Measurements from ENCODE around the gene RPRD2. TPM values are rescaled to one million over a fixed set of nuclear protein-coding genes. Genes with fewer than 3 reads are reported as not detected.
"Not testable (repeated sequence)": the region's sequence is repeated elsewhere in the genome, so short reads cannot be mapped to it uniquely, and the experiment has no call there.

The RPRD2 gene
- total RNA-seq, 1 donor from 2014 or later = 26.9 TPM

DNA sequence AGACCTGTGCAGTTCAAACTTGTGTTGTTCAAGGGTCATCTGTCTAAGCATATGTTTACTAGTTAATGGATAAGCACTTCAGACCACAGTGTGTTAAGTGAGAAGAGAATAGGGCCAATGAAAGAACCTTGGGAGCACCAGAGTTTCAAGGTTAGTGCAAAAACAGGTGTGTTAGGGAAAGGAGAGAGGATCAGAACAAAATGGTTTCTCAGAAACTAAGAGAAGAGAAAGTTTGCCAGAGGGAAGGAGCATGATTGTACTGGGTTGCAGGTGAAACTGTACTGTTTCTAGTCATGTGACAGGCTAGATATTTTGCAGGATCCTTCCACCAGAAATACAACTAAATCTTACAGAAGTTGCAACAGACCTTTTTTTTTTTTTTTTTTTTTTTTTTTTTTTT is 23.3 kb downstream of the RPRD2 start:
- H3K27me3 Mint-ChIP-seq (ENCODE audit: unreplicated experiment) = no peaks in the 10 kb centered on the region

DNA sequence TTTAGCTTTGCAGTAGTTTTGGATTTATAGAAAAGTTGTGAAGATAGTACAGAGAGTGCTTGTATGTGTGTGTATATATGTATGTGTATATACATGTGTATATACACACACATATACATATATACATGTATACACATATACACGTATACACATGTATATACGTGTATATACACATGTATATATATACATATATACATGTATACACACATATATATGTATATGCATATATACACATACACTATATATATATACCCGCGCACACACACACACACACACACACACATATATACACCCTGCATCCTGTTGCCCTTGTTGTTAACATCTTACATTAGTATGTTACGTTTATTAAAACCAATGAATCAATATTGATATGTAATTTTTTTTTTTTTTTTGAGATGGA is 24.3 kb downstream of the RPRD2 start:
- TF ChIP-seq, protein P1, sequence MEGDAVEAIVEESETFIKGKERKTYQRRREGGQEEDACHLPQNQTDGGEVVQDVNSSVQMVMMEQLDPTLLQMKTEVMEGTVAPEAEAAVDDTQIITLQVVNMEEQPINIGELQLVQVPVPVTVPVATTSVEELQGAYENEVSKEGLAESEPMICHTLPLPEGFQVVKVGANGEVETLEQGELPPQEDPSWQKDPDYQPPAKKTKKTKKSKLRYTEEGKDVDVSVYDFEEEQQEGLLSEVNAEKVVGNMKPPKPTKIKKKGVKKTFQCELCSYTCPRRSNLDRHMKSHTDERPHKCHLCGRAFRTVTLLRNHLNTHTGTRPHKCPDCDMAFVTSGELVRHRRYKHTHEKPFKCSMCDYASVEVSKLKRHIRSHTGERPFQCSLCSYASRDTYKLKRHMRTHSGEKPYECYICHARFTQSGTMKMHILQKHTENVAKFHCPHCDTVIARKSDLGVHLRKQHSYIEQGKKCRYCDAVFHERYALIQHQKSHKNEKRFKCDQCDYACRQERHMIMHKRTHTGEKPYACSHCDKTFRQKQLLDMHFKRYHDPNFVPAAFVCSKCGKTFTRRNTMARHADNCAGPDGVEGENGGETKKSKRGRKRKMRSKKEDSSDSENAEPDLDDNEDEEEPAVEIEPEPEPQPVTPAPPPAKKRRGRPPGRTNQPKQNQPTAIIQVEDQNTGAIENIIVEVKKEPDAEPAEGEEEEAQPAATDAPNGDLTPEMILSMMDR (IDR thresholded peaks at IDR 0.05; ENCODE audit: partially characterized antibody, unreplicated experiment) = no peak
- Mint-ChIP-seq H3K9me3 (ENCODE audit: unreplicated experiment) (peaks cover 3% of the 10 kb centered on the region), H3K36me3 (ENCODE audit: unreplicated experiment) (no peaks in the 10 kb centered on the region), H3K4me3 (ENCODE audit: unreplicated experiment) (no peak overlapping the region), H3K4me1 (ENCODE audit: low read depth, unreplicated experiment) (peaks cover 6% of the 10 kb centered on the region), H3K27me3 (ENCODE audit: unreplicated experiment) (no peaks in the 10 kb centered on the region), H3K27ac (ENCODE audit: unreplicated experiment) (no peak overlapping the region)
- DNase-seq = no peak

More for the DNA sequence above, 23.3 kb downstream of the RPRD2 start:
- H3K9me3 Mint-ChIP-seq (ENCODE audit: unreplicated experiment) = no peaks in the 10 kb centered on the region
- TF ChIP-seq, protein P1 (IDR thresholded peaks at IDR 0.05; ENCODE audit: partially characterized antibody, unreplicated experiment) = no peak
- H3K4me3 Mint-ChIP-seq (ENCODE audit: unreplicated experiment) = no peak overlapping the region
- H3K27ac Mint-ChIP-seq (ENCODE audit: unreplicated experiment) = peak overlapping the region; percentile 15
- H3K36me3 Mint-ChIP-seq (ENCODE audit: unreplicated experiment) = no peaks in the 10 kb centered on the region
- H3K4me1 Mint-ChIP-seq (ENCODE audit: low read depth, unreplicated experiment) = peaks cover 6% of the 10 kb centered on the region
- no peak for DNase-seq

DNA sequence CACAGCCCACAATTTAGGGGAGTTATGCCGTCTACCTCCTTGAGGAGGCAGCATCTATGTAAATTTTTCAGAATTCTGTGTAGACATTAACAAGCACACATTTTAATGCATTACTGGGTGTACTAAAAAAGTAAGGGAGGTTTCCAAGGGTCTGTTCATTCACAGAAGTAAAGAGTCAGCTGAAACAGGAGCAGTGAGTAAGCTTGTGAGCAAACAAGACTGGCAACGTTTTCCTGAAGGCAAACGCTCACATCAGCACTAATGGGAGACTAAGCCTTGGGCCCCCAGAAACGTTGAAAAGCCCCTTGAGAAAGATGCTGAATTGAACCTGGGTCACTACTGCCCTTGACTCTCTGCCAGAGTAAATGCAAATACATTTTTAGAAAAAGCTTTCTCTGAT is 25.7 kb downstream of the RPRD2 start:
- TF ChIP-seq, protein P1 (IDR thresholded peaks at IDR 0.05; ENCODE audit: partially characterized antibody, unreplicated experiment) = no peak
- DNase-seq = no peak
- Mint-ChIP-seq H3K9me3 (ENCODE audit: unreplicated experiment) (peaks cover 3% of the 10 kb centered on the region), H3K27ac (ENCODE audit: unreplicated experiment) (no peak overlapping the region), H3K4me1 (ENCODE audit: low read depth, unreplicated experiment) (peaks cover 6% of the 10 kb centered on the region), H3K27me3 (ENCODE audit: unreplicated experiment) (no peaks in the 10 kb centered on the region), H3K36me3 (ENCODE audit: unreplicated experiment) (no peaks in the 10 kb centered on the region), H3K4me3 (ENCODE audit: unreplicated experiment) (no peak overlapping the region)

DNA sequence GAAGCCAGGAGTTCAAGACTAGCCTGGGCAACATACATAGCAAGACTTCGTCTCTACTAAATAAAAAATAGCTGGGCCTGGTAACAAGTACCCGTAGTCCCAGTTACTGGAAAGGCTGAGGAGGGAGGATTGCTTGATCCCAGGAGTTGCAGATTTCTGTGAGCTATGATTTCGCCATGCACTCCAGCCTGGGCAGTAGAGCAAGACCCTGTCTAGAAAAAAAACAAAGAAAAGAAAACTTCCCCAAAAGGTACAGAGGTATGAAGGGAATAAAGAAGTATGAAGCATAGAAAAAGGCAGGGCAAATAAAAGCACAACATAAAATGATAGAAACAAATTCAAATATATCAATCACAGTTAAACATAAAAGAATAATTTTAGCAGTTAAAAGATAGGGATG is 28.7 kb downstream of the RPRD2 start:
- no peaks in the 10 kb centered on the region for H3K36me3 Mint-ChIP-seq (ENCODE audit: unreplicated experiment)
- H3K27me3 Mint-ChIP-seq (ENCODE audit: unreplicated experiment) = no peaks in the 10 kb centered on the region
- H3K27ac Mint-ChIP-seq (ENCODE audit: unreplicated experiment) = no peak overlapping the region
- DNase-seq = no peak
- no peak overlapping the region for H3K4me3 Mint-ChIP-seq (ENCODE audit: unreplicated experiment)
- TF ChIP-seq, protein P1 (IDR thresholded peaks at IDR 0.05; ENCODE audit: partially characterized antibody, unreplicated experiment) = no peak
- H3K9me3 Mint-ChIP-seq (ENCODE audit: unreplicated experiment) = peaks cover 3% of the 10 kb centered on the region
- H3K4me1 Mint-ChIP-seq (ENCODE audit: low read depth, unreplicated experiment) = no peaks in the 10 kb centered on the region

DNA sequence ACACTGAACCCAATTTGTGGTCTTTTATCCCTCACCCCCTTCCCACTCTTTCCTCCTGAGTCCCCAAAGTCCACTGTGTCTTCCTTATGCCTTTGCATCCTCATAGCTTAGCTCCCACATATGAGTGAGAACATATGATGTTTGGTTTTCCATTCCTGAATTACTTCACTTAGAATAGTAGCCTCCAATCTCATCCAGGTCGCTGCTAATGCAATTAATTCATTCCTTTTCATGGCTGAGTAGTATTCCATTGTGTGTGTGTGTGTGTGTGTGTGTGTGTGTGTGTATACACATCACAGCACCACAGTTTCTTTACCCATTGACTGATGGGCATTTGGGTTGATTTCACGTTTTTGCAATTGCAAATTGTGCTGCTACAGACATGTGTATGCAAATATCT is 31.2 kb downstream of the RPRD2 start:
- H3K27me3 Mint-ChIP-seq (ENCODE audit: unreplicated experiment); H3K4me1 Mint-ChIP-seq (ENCODE audit: low read depth, unreplicated experiment); DNase-seq; H3K4me3 Mint-ChIP-seq (ENCODE audit: unreplicated experiment); H3K9me3 Mint-ChIP-seq (ENCODE audit: unreplicated experiment); H3K36me3 Mint-ChIP-seq (ENCODE audit: unreplicated experiment): not testable (repeated sequence)
- peak overlapping the region; percentile 48 for H3K27ac Mint-ChIP-seq (ENCODE audit: unreplicated experiment)
